NCI-H460 (cell line): ENCODE results near the gene RAD54L. TPM values are rescaled to one million over a fixed set of nuclear protein-coding genes. Genes with fewer than 3 reads are reported as not detected.

ENCODE experiments used
- DNase-seq: peaks from one replicate; pipeline ENCODE4 v3.0.0-alpha.2; 2016; ENCODE audit warnings: low read depth; ENCODE audit errors: extremely low read depth
- total RNA-seq: library from RNA; depleted of rRNA; stranded (reverse); fragments of >200 nt; shearing (Covaris generic); gene quantifications from 2 replicates; pipeline ENCODE4 v1.2.3, GENCODE V29; 2014

Gene RAD54L
- total RNA-seq, 1 experiment from 2014 or later = 5.3 TPM

DNA sequence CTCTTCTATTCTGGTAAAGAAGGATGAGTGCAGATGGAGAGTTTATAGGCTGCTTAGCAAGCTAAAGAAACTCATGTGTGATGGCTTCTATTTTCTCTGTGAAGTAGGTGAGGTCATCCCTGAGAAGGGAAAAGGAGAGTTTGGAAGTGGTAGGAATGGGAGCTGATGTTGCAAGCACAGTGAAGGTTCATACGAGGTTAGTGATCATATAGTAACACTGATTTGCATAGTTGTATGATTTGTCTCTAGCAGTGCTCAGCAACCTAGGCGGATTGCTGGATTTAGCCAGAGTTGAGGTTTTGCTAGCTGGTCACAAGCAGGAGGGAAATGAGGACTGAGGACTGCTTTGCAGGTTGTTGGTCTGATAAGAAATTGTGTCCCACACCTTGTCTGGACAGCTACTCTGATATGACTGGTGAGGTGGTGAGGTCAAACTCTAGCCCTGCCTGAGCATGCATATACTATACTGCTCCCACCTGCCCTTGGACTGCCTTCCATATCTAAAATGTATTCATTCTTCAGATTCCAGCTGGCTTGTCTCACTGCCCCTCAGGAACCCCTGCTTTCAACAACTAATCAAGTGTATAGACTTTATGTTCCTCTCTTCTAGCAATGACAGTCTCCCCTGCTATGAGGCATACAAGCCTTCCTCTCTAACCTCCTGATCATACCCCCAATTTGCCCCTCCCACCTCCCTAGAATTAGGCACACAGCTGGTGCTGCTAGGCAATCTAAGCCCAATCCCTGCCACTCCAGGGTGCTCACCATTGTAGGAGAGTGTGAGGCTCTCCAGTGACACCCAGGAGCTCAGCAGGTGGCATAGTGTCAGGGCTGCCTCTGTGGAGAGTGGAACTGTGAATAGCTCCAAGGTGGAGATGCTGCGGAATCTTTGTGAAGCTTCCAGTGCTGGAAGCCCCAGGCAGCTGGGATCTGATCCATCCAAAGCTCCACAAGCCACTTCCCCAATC is 37.3 kb downstream of the RAD54L start:
- DNase-seq = no peak

DNA sequence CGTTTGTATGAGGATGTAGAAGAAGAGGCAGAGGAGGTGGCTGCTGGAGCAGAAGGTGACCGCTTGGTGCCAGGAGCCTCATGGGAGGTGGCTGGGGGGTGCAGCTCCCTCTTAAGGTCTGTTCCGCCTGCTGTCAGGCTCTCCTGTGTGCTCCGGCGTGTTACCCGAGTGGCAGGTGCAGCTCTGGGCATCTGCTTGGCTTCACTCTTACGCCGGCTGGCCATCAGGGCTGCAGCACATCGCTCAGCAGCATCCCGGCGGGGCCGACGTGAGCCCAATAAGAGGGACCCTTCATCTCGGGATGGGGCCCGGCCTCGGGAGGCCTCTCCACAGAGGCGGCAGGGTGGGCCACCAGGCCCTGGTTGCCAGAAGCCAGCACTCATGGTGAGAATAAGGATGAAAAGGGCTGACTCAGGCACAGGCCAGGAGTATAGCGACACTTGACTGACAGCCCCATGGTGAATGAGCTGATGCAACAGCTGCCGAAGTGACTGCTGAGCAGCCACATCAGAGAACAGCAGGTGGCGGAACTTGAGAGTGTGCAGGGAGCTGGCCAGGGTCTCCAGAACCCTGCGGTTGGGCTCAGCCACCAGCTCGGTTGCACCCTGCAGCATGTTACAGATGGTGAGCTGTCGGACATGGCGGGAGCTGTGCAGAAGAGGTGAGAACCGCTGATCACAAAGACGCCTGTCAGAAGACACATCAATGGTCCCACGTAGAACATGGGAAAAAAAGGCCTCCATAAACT is 38.3 kb downstream of the RAD54L start:
- DNase-seq = no peak

DNA sequence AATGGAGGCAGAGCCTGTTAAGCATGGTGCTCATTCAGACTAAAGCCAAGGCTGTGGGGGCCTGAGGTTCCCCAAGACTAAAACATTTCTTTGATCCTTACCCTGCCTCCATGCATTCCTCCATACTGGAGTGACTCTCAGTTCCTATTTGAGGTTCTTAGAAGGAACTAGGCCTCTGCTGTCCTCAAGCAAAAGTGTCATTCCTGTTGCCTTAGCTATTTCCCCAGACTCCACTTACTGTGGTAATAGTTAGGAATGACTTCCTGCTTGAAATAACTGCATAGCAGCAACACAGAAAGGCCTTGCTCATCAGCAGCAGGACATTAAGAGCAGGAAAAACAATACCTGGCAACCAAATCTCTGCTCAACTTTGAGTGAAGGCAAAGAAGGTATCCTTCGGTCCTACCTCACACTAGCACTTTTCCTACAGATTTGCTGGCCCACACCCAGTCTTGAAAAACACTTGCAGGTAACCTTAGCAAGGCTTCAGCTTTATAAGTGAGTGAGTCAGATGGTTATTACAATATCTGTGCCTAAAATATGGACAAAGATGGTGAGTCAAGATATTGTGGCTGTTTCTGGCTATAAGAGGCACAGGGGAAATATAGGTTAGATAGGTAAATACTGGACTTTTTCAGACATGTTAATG is 41.0 kb downstream of the RAD54L start:
- no peak for DNase-seq

DNA sequence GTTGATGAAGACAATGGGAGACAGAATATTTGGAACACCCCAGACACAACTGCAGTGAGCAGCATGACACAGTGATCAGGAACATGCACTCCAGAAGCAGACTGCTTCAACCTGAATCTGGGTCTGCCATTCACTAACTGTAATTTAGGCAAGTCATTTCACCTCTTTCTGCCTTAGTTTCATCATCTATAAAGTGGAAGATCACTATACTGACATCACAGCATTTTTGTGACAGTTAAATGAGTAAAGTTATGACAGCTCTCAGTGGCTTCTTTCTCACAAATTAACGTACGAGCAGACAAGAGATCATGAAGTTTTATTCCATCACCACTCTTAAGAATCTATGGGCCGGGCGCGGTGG is 41.6 kb downstream of the RAD54L start:
- no peak for DNase-seq

DNA sequence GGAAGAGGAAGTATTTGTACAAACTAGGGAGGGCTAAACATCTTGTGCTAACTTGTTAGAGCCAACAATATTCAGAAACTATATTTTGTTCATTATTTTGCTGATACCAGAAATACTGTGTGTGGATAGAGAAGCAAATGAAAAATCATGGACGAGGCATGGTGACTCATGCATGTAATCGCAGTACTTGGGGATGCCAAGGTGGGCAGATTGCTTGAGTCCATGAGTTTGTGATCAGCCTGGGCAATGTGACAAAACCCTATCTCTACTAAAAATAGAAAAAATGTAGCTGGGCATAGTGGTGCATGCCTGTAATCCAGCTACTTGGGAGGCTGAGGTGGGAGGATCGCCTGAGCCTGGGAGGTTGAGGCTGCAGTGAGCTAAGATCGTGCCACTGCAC is 42.4 kb downstream of the RAD54L start:
- DNase-seq = no peak

DNA sequence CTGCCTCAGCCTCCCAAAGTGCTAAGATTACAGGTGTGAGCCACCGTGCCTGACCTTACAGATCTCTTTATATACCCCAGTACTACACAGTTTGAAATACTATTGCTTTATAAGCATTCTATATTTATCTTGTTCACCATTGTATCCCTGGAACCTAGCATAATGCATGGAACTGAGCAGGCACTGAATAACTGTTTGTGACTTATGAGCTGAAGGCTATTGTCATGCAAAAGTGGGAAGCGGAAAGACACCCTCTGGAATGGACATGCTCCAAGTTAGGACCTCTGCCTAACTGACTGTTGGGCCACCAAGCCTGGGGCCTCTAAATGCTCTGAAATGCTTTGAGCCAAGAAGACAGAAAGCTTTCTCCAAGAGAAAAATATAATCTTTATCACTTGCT is 47.7 kb downstream of the RAD54L start:
- DNase-seq = no peak

DNA sequence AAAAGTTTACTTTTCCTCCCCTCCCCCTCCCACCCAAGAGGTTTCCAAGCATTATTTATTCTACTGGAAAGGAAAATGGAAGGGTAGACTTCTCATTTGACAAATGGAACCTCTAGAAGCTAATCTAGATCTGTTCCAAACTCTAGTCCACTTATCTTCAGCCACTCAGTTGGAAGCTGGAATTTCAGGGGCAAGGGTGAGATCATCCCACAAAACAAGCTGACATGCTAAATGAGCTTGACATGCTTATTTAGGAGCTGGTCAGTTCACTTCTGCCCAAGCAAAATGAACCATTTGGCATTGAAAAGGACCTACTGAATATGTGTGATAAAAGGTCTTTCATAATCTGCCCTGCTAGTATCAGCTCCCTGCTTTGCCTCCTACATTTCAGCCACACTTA is 50.8 kb downstream of the RAD54L start:
- no peak for DNase-seq

DNA sequence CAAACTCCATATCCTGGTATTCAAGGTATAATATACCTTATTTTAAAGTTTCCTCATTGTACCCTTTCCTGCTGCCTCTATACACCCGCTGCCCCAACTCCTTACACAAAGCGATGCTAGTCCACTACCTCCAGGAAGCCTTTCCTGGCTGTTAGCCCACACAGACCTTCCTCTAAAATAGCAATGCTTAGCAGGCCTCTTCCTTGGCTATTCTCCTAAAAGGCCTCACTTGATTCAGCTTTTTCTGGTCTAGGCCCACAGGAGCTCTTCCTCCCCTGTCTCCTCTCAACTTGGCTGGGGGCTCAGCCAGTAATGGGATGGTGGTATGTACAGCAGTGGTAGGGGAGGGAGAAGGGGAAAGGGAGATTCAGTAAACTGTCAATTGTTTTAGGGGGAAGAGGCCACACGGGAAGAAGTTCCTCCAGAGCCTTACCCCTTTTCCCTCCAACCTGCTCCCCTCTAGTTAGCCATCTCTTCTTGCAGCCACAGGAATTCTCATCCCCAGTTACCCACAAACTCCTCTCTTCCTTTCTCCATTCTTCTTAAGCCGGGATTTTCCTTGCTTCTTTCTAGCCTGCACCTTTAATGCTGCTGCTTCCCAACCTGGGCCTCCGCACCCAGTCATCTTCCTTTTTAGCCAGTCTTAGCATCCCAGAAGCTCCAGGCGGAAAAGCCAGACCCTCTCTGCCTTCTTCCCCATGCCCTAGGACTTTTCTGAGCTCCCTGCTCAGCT is 53.3 kb downstream of the RAD54L start:
- DNase-seq = no peak

DNA sequence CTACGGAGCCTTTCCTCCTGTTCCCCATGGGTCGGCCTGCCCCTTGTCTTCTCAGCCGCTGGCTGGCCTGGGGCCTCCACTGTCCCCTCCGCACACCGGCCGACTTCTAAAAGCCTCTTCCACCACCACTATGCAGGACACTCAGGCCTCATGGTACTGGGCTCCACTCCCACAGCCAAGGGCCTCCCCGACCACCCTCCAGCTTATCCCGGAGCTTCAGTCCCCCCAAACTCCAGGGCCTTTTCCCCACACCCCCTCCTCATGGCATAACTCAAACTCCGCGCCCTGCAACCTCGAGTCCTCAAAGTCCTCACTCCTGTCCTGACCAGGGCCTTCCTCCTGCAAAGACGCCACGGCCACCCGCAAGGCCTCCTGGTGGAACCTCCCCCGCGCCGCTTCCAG is 53.8 kb downstream of the RAD54L start:
- DNase-seq = no peak

DNA sequence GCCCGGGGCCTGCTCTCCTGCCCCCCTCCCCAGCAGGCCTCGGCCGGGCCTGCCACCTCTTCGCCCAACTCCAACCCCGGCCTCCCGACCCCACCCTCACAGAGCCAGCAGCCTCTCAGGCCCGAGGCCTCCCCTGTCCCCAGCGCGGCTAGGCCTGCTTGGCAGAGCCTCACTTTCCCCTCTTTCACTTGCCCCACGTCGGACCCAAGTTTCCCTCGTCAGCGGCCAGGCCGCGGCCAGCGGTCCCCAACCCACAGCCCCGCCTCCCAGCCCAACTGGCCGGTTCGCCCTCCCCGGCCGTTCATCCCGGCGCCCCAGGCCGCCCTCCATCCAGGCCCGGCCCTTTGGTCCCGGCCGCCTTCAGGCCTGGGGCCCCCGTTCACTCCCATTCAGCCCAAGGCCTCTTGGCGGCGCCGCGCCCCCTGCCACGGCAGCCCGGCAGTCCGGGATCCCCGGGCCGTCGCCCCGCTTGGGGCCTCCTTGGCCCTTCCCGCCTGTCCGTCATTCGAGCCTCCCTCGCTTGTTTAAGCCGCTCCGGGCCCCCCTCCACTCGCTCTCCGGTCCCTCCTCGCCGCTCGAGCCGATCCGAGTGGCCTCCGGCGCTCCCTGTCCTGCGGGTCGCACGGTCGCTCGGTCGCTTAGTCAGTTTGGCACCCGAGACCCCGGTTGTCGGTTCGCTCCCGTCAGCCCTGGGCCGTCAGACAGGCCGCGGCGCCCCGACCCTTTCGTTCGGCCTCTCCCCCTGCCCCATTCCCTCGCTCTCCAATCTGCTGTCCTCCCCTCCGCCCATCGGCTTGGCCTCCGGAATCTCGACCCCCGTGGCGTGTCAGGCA is 54.5 kb downstream of the RAD54L start:
- DNase-seq = peak; percentile 11

DNA sequence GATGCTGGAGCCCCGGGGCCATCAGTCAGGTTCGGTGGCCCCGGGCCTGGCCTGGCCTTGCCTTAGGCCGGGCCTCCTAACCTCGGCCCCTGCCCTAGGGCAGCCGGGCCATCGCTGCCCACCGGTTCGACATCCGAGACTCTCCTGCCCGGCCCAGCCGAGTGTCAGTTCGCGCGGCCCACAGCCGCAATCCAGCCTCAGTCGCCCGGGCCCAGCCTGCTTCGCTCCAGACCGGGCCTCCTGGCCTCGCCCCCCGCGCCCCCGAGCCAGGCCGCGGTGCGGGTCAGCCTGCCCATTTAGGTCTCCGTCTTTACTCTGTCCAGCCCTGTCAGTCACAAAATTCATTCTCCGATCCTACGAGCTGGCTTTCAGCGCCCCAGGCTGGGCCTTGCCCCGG is 55.1 kb downstream of the RAD54L start:
- no peak for DNase-seq

DNA sequence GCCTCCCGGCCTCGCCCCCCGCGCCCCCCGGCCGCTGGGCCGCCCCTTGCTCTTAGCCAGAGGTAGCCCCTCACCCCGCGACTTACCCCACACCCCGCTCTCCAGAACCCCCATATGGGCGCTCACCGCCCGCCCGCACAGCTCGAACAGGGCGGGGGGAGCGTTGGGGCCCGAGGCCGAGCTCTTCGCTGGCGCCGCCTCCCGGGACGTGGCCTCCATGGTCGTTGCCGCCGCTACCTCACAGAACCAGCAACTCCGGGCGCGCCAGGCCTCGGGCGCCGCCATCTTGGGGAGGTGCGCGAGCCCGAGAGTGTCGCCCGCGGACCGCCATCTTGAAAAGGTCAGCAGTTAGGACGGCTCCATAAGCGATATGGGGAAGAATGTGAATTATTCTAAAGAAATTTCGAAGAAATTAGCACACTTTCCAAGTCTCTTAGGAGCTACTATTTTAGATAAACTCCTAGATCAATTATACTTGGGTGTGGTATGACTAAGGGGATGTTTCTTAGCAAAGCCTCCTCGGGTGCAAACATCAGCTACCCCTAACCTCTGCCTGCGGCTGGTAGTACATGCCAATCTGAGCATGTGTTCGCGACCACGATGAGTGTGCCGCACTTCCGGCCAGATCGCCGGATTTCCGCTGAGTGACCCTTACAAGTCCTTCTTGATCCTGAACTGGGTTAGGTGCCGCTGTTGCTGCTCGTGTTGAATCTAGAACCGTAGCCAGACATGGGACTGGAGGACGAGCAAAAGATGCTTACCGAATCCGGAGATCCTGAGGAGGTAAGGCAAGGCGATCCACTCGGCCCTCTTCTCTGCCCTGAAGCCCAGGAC is 55.7 kb downstream of the RAD54L start, which contains the start of the genes LRRC41 and UQCRH:
Gene LRRC41, minus strand, starts transcription at position 579 of the 834 bp plus-strand sequence. Its CDS starts 294 bp downstream, at position 285.
Gene UQCRH, plus strand, starts transcription at position 661 of the 834 bp plus-strand sequence. Its CDS starts 69 bp downstream, at position 730.
- DNase-seq = peak; percentile 92

DNA sequence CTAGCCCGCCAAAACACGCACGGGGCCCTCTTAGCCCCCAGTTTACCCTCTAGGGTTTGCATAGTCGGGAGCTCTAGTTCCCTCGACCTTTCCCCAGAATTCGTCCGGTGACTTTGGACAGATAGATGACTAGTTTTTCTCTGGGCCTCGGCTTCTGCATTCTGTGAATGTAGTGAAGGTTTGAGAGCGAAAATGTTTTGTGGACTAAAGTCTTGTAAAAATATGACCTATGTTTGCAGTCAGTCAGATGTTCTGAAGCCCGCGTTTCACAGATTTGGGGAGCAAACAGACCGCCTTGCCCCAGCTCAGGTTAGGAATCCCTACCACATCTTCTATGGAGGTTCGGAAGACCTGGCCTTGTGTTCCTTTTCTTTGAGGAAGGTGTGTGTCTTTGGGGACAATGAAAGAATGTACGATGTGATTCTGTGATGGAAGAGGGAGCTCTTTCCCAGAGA is 56.3 kb downstream of the RAD54L start:
- no peak for DNase-seq

DNA sequence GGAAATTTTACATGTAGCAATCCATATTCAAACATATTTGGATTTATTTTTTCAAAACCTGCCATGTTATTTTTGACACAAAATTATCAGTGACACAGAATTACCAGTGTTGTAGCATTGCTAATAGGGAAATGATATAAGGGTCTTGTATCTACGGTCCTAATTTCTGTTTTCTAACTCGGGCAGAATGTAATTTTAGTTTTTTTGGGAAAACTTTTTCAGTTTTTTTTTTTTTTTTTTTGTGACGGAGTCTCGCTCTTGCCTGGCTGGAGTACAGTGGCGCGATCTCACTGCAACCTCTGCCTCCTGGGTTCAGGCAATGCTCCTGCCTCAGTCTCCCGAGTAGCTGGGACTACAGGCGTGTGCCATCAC is 58.6 kb downstream of the RAD54L start:
- DNase-seq = no peak

DNA sequence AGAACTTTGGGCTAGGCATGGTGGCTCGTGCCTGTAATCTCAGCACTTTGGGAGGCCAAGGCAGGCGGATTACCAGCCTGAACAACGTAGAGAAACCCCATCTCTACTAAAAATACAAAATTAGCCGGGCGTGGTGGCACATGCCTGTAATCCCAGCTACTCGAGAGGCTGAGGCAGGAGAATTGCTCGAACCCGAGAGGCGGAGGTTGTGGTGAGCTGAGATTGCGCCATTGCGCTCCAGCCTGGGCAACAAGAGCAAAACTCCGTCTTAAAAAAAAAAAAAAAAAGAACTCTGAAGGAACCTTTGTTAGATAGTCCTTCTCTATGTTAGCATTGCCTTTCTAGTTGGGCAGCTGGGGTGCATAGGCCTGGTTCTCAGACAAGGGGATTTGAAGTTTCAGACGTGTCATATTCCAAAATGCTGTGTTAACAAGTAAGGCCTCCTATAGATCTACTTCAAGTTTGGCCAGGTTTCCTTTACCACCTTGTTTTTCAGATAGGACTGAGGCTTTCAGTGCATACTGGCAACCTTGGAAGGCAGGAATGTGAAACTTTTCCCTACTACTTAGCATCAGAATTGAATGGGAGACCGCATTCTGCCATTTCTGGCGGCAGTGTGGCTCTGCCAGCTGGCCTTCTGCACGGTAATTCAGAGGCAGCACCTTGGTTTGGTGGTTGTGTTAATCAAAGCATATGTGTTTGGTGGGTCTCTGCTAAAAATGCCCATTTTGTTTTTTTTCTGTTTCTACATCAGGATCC is 62.0 kb downstream of the RAD54L start:
- DNase-seq = no peak

DNA sequence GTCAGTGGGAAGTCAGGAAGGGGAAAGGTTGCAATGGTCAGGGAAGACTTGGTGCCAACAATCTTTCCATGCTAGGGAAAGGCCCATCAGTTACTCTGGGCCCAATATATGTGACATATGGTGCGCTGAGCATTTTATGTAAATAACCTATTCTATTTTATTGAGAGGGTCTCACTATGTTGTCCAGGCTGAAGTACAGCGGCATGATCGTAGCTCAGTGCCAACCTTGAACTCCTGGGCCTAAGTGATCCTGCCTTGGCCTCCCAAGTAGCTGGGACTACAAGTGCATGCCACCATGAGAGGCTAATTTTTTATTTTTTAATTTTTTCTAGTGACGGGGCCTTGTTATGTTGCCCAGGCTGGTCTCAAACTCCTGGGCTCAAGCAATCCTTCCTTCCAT is 62.8 kb downstream of the RAD54L start:
- DNase-seq = no peak

DNA sequence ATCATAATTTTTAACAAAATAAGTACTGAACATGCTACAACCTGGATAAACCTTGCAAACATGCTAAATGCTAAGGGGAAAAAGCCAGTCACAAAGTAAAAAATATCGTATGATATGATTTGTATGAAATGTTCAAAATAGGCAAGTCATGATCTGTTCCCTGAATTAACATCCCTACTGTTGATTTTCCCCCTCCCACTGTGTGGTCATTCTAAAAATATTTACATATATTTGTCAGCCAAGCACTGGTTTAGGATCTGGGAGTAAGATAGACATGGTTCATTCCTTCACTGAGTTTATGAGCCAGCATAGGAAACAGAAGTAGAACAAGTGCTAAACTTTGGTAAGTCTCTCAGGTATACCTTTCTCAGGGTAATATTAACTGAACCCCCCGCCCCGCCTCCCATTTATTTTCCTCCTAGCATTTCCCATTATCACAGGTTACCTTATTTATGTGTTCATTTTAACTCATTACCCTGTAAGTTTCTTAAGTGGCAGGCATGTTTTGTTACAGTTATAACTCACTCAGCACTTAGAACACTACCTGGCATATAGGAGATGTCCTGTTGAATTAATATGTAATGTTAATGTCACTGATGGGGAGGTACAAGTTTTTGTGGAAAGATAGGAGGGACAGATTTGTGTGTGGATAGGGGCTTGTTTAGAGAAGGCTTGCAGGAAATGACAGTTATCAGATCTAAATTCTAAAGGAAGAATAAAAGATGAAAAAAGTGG is 68.3 kb downstream of the RAD54L start:
- no peak for DNase-seq
